GM12878 (cell line): ENCODE results near the gene RBPJ. TPM values are rescaled to one million over a fixed set of nuclear protein-coding genes. Genes with fewer than 3 reads are reported as not detected.

Source experiments
- ATAC-seq: fragments of 200-7000 bp; cut with Tn5 transposase; 3 replicates; pipeline ENCODE4 v1.9.1; 2020; ENCODE audit warnings: mild to moderate bottlenecking, moderate library complexity
- BruUV-seq: library from RNA; stranded (reverse); fragments of 400-500 nt; replicated peaks from 2 replicates; lab custom pipeline; 2021; lab: Mats Ljungman, UMichigan
- CTCF ChIA-PET: fragments of 300-600 bp; sonication (Branson Sonifier 250); formaldehyde crosslinking; extraction: SDS; loops from one replicate; lab custom pipeline; 2021; ENCODE audit warnings: inconsistent platforms; lab: Yijun Ruan, JAX
- POLR2A ChIA-PET: fragments of 350-600 bp; formaldehyde crosslinking; extraction: SDS; loops from one replicate; lab custom pipeline; 2021; ENCODE audit warnings: inconsistent platforms; lab: Charles Lee
- RAD21 ChIA-PET: fragments of 300-600 bp; sonication (Branson Sonifier 250); formaldehyde crosslinking; loops from one replicate; lab custom pipeline; 2023; ENCODE audit warnings: antibody characterized with exemption; ENCODE audit not compliant: unreplicated experiment; lab: Charles Lee
- SMC1A ChIA-PET: fragments of 300-600 bp; sonication (Branson Sonifier 250); formaldehyde crosslinking; loops from one replicate; lab custom pipeline; 2023; ENCODE audit not compliant: unreplicated experiment, uncharacterized antibody; lab: Charles Lee
- DNase-seq: peaks from one replicate; pipeline ENCODE4 v3.0.0-alpha.2; 2011; ENCODE audit warnings: low read depth, low spot score
- FAIRE-seq: peaks from 3 replicates; lab custom pipeline; 2011; peaks lifted over from hg19 to GRCh38; lab: Jason Lieb, UNC
- H2AFZ ChIP-seq: 2 replicates; pipeline ENCODE4 v1.6.0; 2011; ENCODE audit warnings: low read depth, low read length, control low read depth; ENCODE audit not compliant: control insufficient read depth
- H3K27ac ChIP-seq: 2 replicates; pipeline ENCODE4 v1.5.1; 2011; ENCODE audit warnings: control low read depth; ENCODE audit not compliant: control insufficient read depth, insufficient read depth
- H3K27me3 ChIP-seq, 2 experiments: replicated peaks in 1 of 2; 2 replicates each; pipeline versions ENCODE4 v1.6.0 to v1.6.1; 2011; ENCODE audit warnings: low read length in 1 of 2; ENCODE audit not compliant: control insufficient read depth in 2 of 2, insufficient read depth in 2 of 2
- H3K36me3 ChIP-seq, 2 experiments: 2 replicates each; pipeline ENCODE4 v1.5.1; 2011; ENCODE audit warnings: low read length in 1 of 2; ENCODE audit not compliant: control insufficient read depth in 2 of 2, insufficient read depth in 2 of 2
- H3K4me1 ChIP-seq: 2 replicates; pipeline ENCODE4 v1.6.1; 2011; ENCODE audit warnings: mild to moderate bottlenecking, low read length, moderate library complexity, mixed read lengths; ENCODE audit not compliant: control insufficient read depth, insufficient read depth
- H3K4me2 ChIP-seq: 2 replicates; pipeline ENCODE4 v1.6.0; 2011; ENCODE audit warnings: control low read depth; ENCODE audit not compliant: control insufficient read depth, insufficient read depth
- H3K4me3 ChIP-seq: fragments of 200-600 bp; sonication (generic); 2 replicates; pipeline ENCODE4 v1.5.1; 2016
- H3K79me2 ChIP-seq: 2 replicates; pipeline ENCODE4 v1.6.0; 2011; ENCODE audit warnings: low read length; ENCODE audit not compliant: control insufficient read depth, insufficient read depth
- H3K9ac ChIP-seq: 2 replicates; pipeline ENCODE4 v1.8.0; 2011; ENCODE audit warnings: low read length, control low read depth, mixed read lengths; ENCODE audit not compliant: control insufficient read depth, insufficient read depth
- H3K9me3 ChIP-seq: replicated peaks from 3 replicates; pipeline ENCODE4 v1.5.1; 2011; ENCODE audit warnings: mild to moderate bottlenecking, low read length; ENCODE audit not compliant: control insufficient read depth, insufficient read depth
- H4K20me1 ChIP-seq: 2 replicates; pipeline ENCODE4 v1.6.0; 2011; ENCODE audit not compliant: control insufficient read depth, insufficient read depth
- CREM ChIP-seq: IDR thresholded peaks from 2 replicates; pipeline ENCODE4 v1.6.1; 2014; ENCODE audit warnings: antibody characterized with exemption, low read depth
- IRF3 ChIP-seq: fragments of 450-650 bp; IDR thresholded peaks from 2 replicates; pipeline ENCODE4 v1.6.1; 2014; ENCODE audit warnings: mild to moderate bottlenecking
- MAX ChIP-seq: IDR thresholded peaks from 2 replicates; pipeline ENCODE4 v1.6.1; 2012; ENCODE audit warnings: low read depth, low read length, improper control_type of control experiment
- NFXL1 ChIP-seq: fragments of 450-650 bp; IDR thresholded peaks from 2 replicates; pipeline ENCODE4 v1.6.1; 2017; ENCODE audit warnings: antibody characterized with exemption, mild to moderate bottlenecking, borderline replicate concordance
- NRF1 ChIP-seq: conservative IDR thresholded peaks from 2 replicates; pipeline ENCODE4 v1.6.1; 2011; ENCODE audit warnings: mild to moderate bottlenecking, low read depth, low read length, improper control_type of control experiment
- SIX5 ChIP-seq: IDR thresholded peaks from 2 replicates; pipeline ENCODE4 v1.6.1; 2011; ENCODE audit warnings: mild to moderate bottlenecking, low read depth, low read length, moderate library complexity; ENCODE audit not compliant: severe bottlenecking
- SREBF1 ChIP-seq: IDR thresholded peaks from 2 replicates; pipeline ENCODE4 v1.6.1; 2012; ENCODE audit warnings: mild to moderate bottlenecking, low read length
- WGBS: methylation state at CpG from one replicate; pipeline ENCODE4 v1.1.6; 2016; ENCODE audit warnings: low lambda C conversion rate; ENCODE audit not compliant: insufficient replicate concordance, insufficient coverage; ENCODE audit errors: missing lambda C conversion rate; 5-methylcytosine and 5-hydroxymethylcytosine counted together
- in situ Hi-C: fragments of 300-500 bp; cut with MboI; formaldehyde crosslinking; loops from 9 replicates; pipeline ENCODE4 v1.14.3; 2018; ENCODE audit warnings: mixed read lengths
- intact Hi-C: fragments of 100-400 bp; cut with micrococcal nuclease; formaldehyde crosslinking; loops from one replicate; pipeline ENCODE4 v1.14.2; 2022; ENCODE audit not compliant: unreplicated experiment
- polyA plus RNA-seq, 11 experiments: library from polyadenylated mRNA; depleted of rRNA in 4 of 11; unstranded in 6 of 11; stranded (reverse) in 5 of 11; fragments of >200 nt; fragmentation: Nextera tagmentation in 4 of 11; fragmentation: Illumina TruSeq in 1 of 11; extraction: Ambion mirVana in 4 of 11; extraction: Trizol in 1 of 11; gene quantifications; 1 replicate in 1 of 11; 2 replicates in 10 of 11; pipeline versions ENCODE4 v1.2.1 to v1.2.3, GENCODE V29; 2011 to 2016; ENCODE audit warnings: inconsistent platforms in 2 of 11, missing spikeins in 2 of 11, low read depth in 1 of 11
- total RNA-seq, 4 experiments: library from RNA; depleted of rRNA in 3 of 4; stranded (reverse); fragments of >200 nt in 3 of 4; fragmentation: Illumina TruSeq in 1 of 4; extraction: Trizol in 1 of 4; gene quantifications; 2 replicates each; pipeline versions ENCODE4 v1.2.1 to v1.2.3, GENCODE V29; 2013 to 2021
- TF ChIP-seq, protein P1 (sequence below): fragments of 450-650 bp; IDR thresholded peaks from 2 replicates; pipeline ENCODE4 v1.6.1; 2017; ENCODE audit warnings: borderline replicate concordance

The RBPJ gene
- total and polyA plus RNA-seq, 10 of the 15 experiments (the other 5 are each of a cell fraction or from before 2014, with no cell fraction given), result 24.5 to 87.6 (median 41.6) TPM

DNA sequence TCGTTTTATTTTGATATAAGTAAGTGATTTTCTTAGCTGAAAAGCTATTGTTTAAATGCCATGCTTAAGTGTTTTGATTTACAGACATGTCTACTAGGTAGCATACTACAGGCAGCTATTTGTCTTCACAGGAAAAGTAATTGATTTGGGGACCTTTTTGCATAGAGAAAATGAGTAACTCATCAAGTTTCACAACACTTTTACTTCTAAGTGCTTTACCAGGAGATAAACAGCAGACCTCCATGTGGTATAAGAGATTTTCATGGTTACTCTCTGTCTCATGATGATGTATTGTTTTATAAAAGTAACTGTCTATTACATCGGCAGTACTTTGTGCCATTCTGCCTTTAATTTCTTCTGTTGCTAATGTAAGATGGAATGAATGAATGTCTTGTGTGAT lies 28.7 kb downstream of the RBPJ start:
- H3K79me2 ChIP-seq, result peaks cover 49% of the 10 kb centered on the region
- DNase-seq (no peak), ATAC-seq (no peak), FAIRE-seq (no peak)
- no TSS peak for BruUV-seq
- WGBS, result 85% methylated on average over 2 of the region's 2 CpGs
- ChIA-PET SMC1A (interaction anchor here (0.9 to 2.2 kb wide), 8 partner anchors 8 to 343 kb away, joined by 3 to 9 read pairs (median 3); no protein-coding TSS in a partner anchor), CTCF (interaction anchor here (8.8 kb wide), 1 partner anchor 19 kb away, joined by 82 read pairs; no protein-coding TSS in a partner anchor), RAD21 (interaction anchor here (1.1 to 1.4 kb wide), 4 partner anchors 22 to 291 kb away, joined by 3 to 4 read pairs (median 3); no protein-coding TSS in a partner anchor), POLR2A (interaction anchor here (0.7 kb wide), 1 partner anchor 24 kb away, joined by 3 read pairs; no protein-coding TSS in a partner anchor)
- peaks cover 4% of the 10 kb centered on the region; the same call in 1 of the 2 replicates for H4K20me1 ChIP-seq
- intact Hi-C loops (no loop called here), in situ Hi-C loops (no loop called here)
- H3K9ac ChIP-seq, result no peak overlapping the region
- H3K27me3 ChIP-seq, result no peaks in the 10 kb centered on the region
- no peak overlapping the region for H3K27ac ChIP-seq
- H3K4me3 ChIP-seq, result no peak overlapping the region
- TF ChIP-seq SIX5, result no peak
- no peak for TF ChIP-seq MAX
- TF ChIP-seq, protein P1, sequence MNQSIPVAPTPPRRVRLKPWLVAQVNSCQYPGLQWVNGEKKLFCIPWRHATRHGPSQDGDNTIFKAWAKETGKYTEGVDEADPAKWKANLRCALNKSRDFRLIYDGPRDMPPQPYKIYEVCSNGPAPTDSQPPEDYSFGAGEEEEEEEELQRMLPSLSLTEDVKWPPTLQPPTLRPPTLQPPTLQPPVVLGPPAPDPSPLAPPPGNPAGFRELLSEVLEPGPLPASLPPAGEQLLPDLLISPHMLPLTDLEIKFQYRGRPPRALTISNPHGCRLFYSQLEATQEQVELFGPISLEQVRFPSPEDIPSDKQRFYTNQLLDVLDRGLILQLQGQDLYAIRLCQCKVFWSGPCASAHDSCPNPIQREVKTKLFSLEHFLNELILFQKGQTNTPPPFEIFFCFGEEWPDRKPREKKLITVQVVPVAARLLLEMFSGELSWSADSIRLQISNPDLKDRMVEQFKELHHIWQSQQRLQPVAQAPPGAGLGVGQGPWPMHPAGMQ, result no peak
- TF ChIP-seq SREBF1, result no peak
- no peak for TF ChIP-seq NFXL1
- TF ChIP-seq CREM, result no peak
- TF ChIP-seq NRF1, result no peak
- no peak for TF ChIP-seq IRF3
- H2AFZ ChIP-seq, result no peak overlapping the region
- H3K9me3 ChIP-seq, result no peaks in the 10 kb centered on the region; the same call in 2 of the 3 replicates
- no peaks in the 10 kb centered on the region; the same call in 1 of the 2 replicates for H3K4me1 ChIP-seq
- no peaks in the 10 kb centered on the region for H3K36me3 ChIP-seq
- H3K4me2 ChIP-seq, result no peak overlapping the region
